NCI-H460 (cell line): ENCODE data around the gene CASTOR1. TPM values are rescaled to one million over a fixed set of nuclear protein-coding genes. Genes with fewer than 3 reads are reported as not detected.

Experiments
- DNase-seq: peaks from one replicate; pipeline ENCODE4 v3.0.0-alpha.2; 2016; ENCODE audit warnings: low read depth; ENCODE audit errors: extremely low read depth
- total RNA-seq: library from RNA; depleted of rRNA; stranded (reverse); fragments of >200 nt; shearing (Covaris generic); gene quantifications from 2 replicates; pipeline ENCODE4 v1.2.3, GENCODE V29; 2014

The CASTOR1 gene
- total RNA-seq, 1 experiment from 2014 or later, result 11.1 TPM

- DNase-seq, result no peak
Observed at GRCh38 chr22:30286331-30286730, 3.0 kb downstream of the CASTOR1 start.

GRCh38 chr22:30285846-30286200 is 3.5 kb downstream of the CASTOR1 start:
- no peak for DNase-seq

GRCh38 chr22:30285176-30285845 is 4.0 kb downstream of the CASTOR1 start:
- DNase-seq, result no peak

- no peak for DNase-seq
Observed at GRCh38 chr22:30284666-30285065, 4.6 kb downstream of the CASTOR1 start.

- DNase-seq, result no peak
Observed at GRCh38 chr22:30284172-30284571, 5.1 kb downstream of the CASTOR1 start.

- no peak for DNase-seq
Observed at GRCh38 chr22:30283342-30283741, 6.0 kb downstream of the CASTOR1 start.

- DNase-seq, result no peak
Observed at GRCh38 chr22:30282616-30283046, 6.7 kb downstream of the CASTOR1 start.

- DNase-seq, result no peak
Observed at GRCh38 chr22:30280505-30280904, 8.8 kb downstream of the CASTOR1 start.

GRCh38 chr22:30279932-30280331 is 9.4 kb downstream of the CASTOR1 start:
- no peak for DNase-seq

GRCh38 chr22:30279046-30279788 is 10.1 kb downstream of the CASTOR1 start:
- DNase-seq, result no peak

GRCh38 chr22:30277547-30278344 is 11.6 kb downstream of the CASTOR1 start:
- no peak for DNase-seq

- DNase-seq, result no peak
Observed at GRCh38 chr22:30276039-30276438, 13.3 kb downstream of the CASTOR1 start.

- no peak for DNase-seq
Observed at GRCh38 chr22:30275625-30276024, 13.7 kb downstream of the CASTOR1 start.

GRCh38 chr22:30274437-30274812 is 14.9 kb downstream of the CASTOR1 start:
- no peak for DNase-seq

- DNase-seq, result no peak
Observed at GRCh38 chr22:30273711-30274436, 15.4 kb downstream of the CASTOR1 start.

- DNase-seq, result no peak
Observed at GRCh38 chr22:30272781-30273601, 16.3 kb downstream of the CASTOR1 start.

GRCh38 chr22:30270832-30271231 is 18.5 kb downstream of the CASTOR1 start:
- no peak for DNase-seq

GRCh38 chr22:30268331-30268730 is 21.0 kb downstream of the CASTOR1 start:
- DNase-seq, result no peak

- no peak for DNase-seq
Observed at GRCh38 chr22:30267382-30268302, 21.7 kb downstream of the CASTOR1 start.
